Measurements from ENCODE around the gene OSBPL7.
A peak's percentile ranks its signal among the peaks of the same experiment; 100 is the strongest.

OSBPL7 gene

DNA sequence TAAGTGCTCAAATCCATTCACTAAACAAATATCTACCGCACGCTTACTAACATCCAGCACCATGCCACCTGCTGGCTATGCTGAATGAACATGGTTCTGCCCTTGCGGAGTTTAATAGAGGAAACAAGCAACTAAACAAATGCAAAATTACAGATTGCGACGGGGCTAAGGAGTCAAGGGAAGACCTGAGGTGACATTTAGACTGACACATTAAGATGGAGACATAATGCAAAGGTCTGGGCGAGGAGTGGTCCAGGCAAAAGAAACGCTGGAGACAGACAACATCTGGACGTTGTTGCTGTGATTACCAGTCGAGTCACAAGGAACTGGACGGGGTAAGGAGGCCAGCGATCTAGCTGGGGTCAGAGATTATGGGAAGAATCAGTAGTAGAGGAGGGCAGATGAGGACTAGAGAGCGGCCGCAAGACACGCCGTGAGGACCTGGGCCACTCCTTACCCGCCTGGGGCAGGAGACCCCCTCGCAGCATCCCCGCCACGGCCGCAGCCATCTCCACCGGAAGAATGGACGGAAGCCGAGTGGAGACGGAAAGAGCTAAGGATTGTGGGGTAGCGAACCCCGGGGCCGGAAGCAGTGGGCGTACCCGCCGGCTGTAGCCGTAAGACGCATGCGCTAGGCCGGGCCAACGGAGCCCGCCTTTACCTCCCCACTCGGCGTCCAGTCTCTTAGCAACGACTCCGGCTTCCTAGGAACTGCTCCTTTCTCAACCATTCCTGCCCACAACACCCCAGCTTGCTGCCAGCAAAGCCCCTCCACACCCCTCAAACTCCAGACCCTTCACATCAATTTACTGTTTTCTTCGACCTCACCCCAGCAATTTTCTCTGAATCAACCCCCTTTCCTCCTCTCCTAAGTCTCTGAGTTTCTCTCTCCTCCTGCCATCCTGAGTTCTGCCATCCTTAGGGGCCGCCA lies 9.7 kb upstream of the OSBPL7 start, which contains the start of the genes LRRC46 and MRPL10 (continued):
- peak; percentile 87; the same call in 1 of the 2 replicates for TF ChIP-seq YY1 (tag by site-specific recombination; IDR thresholded peaks at IDR 0.05)
- TF ChIP-seq, protein P1, sequence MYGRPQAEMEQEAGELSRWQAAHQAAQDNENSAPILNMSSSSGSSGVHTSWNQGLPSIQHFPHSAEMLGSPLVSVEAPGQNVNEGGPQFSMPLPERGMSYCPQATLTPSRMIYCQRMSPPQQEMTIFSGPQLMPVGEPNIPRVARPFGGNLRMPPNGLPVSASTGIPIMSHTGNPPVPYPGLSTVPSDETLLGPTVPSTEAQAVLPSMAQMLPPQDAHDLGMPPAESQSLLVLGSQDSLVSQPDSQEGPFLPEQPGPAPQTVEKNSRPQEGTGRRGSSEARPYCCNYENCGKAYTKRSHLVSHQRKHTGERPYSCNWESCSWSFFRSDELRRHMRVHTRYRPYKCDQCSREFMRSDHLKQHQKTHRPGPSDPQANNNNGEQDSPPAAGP (tag by site-specific recombination; IDR thresholded peaks at IDR 0.05): peak; percentile 74; the same call in 1 of the 2 replicates
- TF ChIP-seq ZNF398 (tag by site-specific recombination; IDR thresholded peaks at IDR 0.05): no peak
- peak; percentile 84 for TF ChIP-seq MYNN (tag by site-specific recombination; IDR thresholded peaks at IDR 0.05; ENCODE audit: borderline replicate concordance)
- peak; percentile 73 for TF ChIP-seq PBX3 (CRISPR knock-in tag; IDR thresholded peaks at IDR 0.05)
- TF ChIP-seq KLF16 (tag by site-specific recombination; IDR thresholded peaks at IDR 0.05): 0 out of 2 replicates have a peak, but pooled peaks have one; percentile 34
- no peak for TF ChIP-seq SALL2 (tag by site-specific recombination; IDR thresholded peaks at IDR 0.05; ENCODE audit: borderline replicate concordance)
- TF ChIP-seq ZSCAN4 (tag by site-specific recombination; IDR thresholded peaks at IDR 0.05): no peak
- TF ChIP-seq ZNF140 (tag by site-specific recombination; IDR thresholded peaks at IDR 0.05): no peak
- TF ChIP-seq ZNF114 (tag by site-specific recombination; IDR thresholded peaks at IDR 0.05): no peak
- no peak for TF ChIP-seq ZFP3 (tag by site-specific recombination; IDR thresholded peaks at IDR 0.05; ENCODE audit: low read depth)
- TF ChIP-seq ZNF341 (tag by site-specific recombination; IDR thresholded peaks at IDR 0.05; ENCODE audit: low read depth): no peak
- TF ChIP-seq REPIN1 (tag by site-specific recombination; IDR thresholded peaks at IDR 0.05; ENCODE audit: low read depth): peak; percentile 25; the same call in 1 of the 2 replicates
- TF ChIP-seq ZBTB10 (tag by site-specific recombination; IDR thresholded peaks at IDR 0.05): peak; percentile 96
- no peak for TF ChIP-seq FEZF1 (tag by site-specific recombination; IDR thresholded peaks at IDR 0.05)
- no peak for TF ChIP-seq ZNF221 (tag by site-specific recombination; IDR thresholded peaks at IDR 0.05; ENCODE audit: borderline replicate concordance)
- TF ChIP-seq ZNF175 (tag by site-specific recombination; IDR thresholded peaks at IDR 0.05): no peak
- peak; percentile 75 for TF ChIP-seq ZBTB7A (tag by site-specific recombination; IDR thresholded peaks at IDR 0.05; ENCODE audit: low read depth)
- TF ChIP-seq ZNF416 (tag by site-specific recombination; IDR thresholded peaks at IDR 0.05): no peak
- no peak for TF ChIP-seq SETDB1 (IDR thresholded peaks at IDR 0.05; ENCODE audit: insufficient read length, low read length)
- TF ChIP-seq ZNF639 (tag by site-specific recombination; IDR thresholded peaks at IDR 0.05): peak; percentile 75; the same call in 1 of the 2 replicates
- TF ChIP-seq, protein P2, sequence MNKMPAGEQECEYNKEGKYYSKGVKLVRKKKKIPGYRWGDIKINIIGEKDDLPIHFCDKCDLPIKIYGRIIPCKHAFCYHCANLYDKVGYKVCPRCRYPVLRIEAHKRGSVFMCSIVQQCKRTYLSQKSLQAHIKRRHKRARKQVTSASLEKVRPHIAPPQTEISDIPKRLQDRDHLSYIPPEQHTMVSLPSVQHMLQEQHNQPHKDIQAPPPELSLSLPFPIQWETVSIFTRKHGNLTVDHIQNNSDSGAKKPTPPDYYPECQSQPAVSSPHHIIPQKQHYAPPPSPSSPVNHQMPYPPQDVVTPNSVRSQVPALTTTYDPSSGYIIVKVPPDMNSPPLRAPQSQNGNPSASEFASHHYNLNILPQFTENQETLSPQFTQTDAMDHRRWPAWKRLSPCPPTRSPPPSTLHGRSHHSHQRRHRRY (tag by site-specific recombination; IDR thresholded peaks at IDR 0.05): no peak
- TF ChIP-seq, protein P3, sequence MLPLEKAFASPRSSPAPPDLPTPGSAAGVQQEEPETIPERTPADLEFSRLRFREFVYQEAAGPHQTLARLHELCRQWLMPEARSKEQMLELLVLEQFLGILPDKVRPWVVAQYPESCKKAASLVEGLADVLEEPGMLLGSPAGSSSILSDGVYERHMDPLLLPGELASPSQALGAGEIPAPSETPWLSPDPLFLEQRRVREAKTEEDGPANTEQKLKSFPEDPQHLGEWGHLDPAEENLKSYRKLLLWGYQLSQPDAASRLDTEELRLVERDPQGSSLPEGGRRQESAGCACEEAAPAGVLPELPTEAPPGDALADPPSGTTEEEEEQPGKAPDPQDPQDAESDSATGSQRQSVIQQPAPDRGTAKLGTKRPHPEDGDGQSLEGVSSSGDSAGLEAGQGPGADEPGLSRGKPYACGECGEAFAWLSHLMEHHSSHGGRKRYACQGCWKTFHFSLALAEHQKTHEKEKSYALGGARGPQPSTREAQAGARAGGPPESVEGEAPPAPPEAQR (tag by site-specific recombination; IDR thresholded peaks at IDR 0.05): no peak
- no peak for TF ChIP-seq ZNF621 (tag by site-specific recombination; IDR thresholded peaks at IDR 0.05)
- TF ChIP-seq ZNF146 (tag by site-specific recombination; IDR thresholded peaks at IDR 0.05): peak; percentile 18; the same call in 1 of the 2 replicates

Data from HEK293 (cell line).